RWPE2 (cell line): Measurements from ENCODE around the gene NAV2.
A peak's percentile ranks its signal among the peaks of the same experiment; 100 is the strongest.

Experiments
- ATAC-seq: fragments of 200-7000 bp; cut with Tn5 transposase; 3 replicates; pipeline ENCODE4 v1.9.1; 2021; ENCODE audit warnings: low read depth
- DNase-seq: peaks from one replicate; pipeline ENCODE4 v3.0.0-alpha.2; 2020; ENCODE audit warnings: low spot score
- H3K27ac ChIP-seq: fragments of 450-650 bp; 2 replicates; pipeline ENCODE4 v1.5.1; 2017; ENCODE audit warnings: mild to moderate bottlenecking; ENCODE audit not compliant: poor library complexity, severe bottlenecking
- H3K27me3 ChIP-seq: fragments of 250-450 bp; sonication (Bioruptor Pico); 2 replicates; pipeline ENCODE4 v1.5.1; 2021; ENCODE audit warnings: mild to moderate bottlenecking, moderate library complexity; ENCODE audit not compliant: insufficient read depth, poor library complexity, severe bottlenecking
- H3K36me3 ChIP-seq: fragments of 250-450 bp; sonication (Bioruptor Pico); 2 replicates; pipeline ENCODE4 v1.5.1; 2020; ENCODE audit warnings: low read depth, mild to moderate bottlenecking, moderate library complexity
- H3K4me1 ChIP-seq: fragments of 250-450 bp; sonication (Bioruptor Pico); 2 replicates; pipeline ENCODE4 v1.5.1; 2021; ENCODE audit warnings: mild to moderate bottlenecking, moderate library complexity; ENCODE audit not compliant: insufficient read depth, poor library complexity, severe bottlenecking
- H3K4me3 ChIP-seq: fragments of 250-450 bp; sonication (Bioruptor Pico); 2 replicates; pipeline ENCODE4 v1.5.1; 2021; ENCODE audit warnings: mild to moderate bottlenecking, moderate library complexity; ENCODE audit not compliant: severe bottlenecking
- H3K9me3 ChIP-seq: fragments of 250-450 bp; sonication (Bioruptor Pico); 2 replicates; pipeline ENCODE4 v1.5.1; 2021; ENCODE audit warnings: mild to moderate bottlenecking, moderate library complexity; ENCODE audit not compliant: severe bottlenecking
- TF ChIP-seq, protein P1 (sequence below): fragments of 450-650 bp; IDR thresholded peaks from one replicate; pipeline ENCODE4 v1.5.1; 2017; ENCODE audit warnings: mild to moderate bottlenecking, moderate library complexity; ENCODE audit not compliant: poor library complexity, severe bottlenecking

NAV2 gene

DNA sequence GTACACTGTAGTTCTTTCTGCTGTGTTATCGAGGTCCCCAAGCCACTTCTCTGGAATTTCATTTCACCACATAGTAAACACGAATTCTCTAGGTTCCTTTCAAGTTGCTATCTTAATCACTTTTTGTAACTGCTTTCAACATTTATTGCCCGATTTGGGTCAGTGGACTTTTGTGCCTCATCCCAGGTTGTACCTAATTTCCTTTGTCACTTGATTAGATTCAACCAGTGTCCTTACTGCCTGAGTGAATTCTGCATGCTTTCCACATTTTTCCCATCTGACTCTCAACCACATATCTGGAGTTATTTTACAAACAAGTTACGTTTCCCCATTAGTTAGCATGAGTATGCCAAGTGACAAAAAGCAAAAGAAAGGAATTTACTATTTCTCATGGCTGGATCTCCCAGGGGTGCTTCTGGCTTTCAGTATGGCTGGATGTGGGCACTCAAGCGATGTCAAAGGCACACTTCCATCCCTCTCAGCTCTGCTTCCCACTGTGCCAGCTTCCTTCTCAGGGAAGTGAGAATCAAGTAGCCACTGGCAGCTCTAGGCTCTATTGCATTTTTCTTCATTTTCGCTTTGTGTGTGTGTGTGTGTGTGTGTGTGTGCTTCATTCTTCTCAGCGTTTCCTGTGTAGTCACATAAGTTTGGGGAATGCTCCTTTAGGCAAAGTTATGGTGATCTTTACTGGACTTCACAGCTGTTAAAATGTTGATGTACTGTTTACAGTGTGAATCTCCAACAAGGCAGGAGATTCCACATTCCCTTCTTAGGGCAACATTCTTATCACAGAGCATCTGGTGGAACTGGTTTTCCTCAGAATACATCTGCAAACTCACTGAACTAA lies 318.7 kb downstream of the NAV2 start:
- Histone ChIP-seq H3K27me3 (no peaks in the 10 kb centered on the region), H3K4me3 (no peak overlapping the region), H3K4me1 (peaks cover 68% of the 10 kb centered on the region), H3K36me3 (peaks cover 3% of the 10 kb centered on the region; the same call in 1 of the 2 replicates), H3K9me3 (no peaks in the 10 kb centered on the region), H3K27ac (peak overlapping the region; percentile 61)
- ATAC-seq = no peak; the same call in 2 of the 3 replicates
- TF ChIP-seq, protein P1, sequence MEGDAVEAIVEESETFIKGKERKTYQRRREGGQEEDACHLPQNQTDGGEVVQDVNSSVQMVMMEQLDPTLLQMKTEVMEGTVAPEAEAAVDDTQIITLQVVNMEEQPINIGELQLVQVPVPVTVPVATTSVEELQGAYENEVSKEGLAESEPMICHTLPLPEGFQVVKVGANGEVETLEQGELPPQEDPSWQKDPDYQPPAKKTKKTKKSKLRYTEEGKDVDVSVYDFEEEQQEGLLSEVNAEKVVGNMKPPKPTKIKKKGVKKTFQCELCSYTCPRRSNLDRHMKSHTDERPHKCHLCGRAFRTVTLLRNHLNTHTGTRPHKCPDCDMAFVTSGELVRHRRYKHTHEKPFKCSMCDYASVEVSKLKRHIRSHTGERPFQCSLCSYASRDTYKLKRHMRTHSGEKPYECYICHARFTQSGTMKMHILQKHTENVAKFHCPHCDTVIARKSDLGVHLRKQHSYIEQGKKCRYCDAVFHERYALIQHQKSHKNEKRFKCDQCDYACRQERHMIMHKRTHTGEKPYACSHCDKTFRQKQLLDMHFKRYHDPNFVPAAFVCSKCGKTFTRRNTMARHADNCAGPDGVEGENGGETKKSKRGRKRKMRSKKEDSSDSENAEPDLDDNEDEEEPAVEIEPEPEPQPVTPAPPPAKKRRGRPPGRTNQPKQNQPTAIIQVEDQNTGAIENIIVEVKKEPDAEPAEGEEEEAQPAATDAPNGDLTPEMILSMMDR = no peak
- no peak for DNase-seq

DNA sequence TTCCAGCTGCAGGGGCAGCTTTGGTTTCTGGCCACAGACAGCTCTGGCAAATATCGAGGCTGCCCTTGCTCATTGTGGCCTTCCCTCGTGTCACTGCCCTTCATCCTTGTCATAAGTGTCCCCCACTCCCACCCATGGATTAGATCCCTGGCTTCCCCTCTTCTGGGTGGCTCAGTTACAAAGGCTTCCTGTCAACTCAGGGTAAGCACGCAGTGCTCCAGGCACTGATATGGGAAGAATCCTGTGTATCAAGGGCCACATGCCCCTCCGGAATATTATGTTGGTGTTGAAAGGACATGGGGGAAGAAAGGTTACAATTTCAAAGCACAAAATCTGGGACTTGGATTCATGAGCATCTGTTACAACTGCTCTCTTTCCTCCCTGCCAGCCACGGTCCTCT lies 319.5 kb downstream of the NAV2 start:
- Histone ChIP-seq H3K27ac (peak overlapping the region; percentile 61), H3K9me3 (no peaks in the 10 kb centered on the region), H3K4me1 (peaks cover 62% of the 10 kb centered on the region), H3K36me3 (peaks cover 8% of the 10 kb centered on the region), H3K27me3 (no peaks in the 10 kb centered on the region), H3K4me3 (no peak overlapping the region)
- ATAC-seq (no peak), DNase-seq (no peak)
- TF ChIP-seq, protein P1 = no peak

DNA sequence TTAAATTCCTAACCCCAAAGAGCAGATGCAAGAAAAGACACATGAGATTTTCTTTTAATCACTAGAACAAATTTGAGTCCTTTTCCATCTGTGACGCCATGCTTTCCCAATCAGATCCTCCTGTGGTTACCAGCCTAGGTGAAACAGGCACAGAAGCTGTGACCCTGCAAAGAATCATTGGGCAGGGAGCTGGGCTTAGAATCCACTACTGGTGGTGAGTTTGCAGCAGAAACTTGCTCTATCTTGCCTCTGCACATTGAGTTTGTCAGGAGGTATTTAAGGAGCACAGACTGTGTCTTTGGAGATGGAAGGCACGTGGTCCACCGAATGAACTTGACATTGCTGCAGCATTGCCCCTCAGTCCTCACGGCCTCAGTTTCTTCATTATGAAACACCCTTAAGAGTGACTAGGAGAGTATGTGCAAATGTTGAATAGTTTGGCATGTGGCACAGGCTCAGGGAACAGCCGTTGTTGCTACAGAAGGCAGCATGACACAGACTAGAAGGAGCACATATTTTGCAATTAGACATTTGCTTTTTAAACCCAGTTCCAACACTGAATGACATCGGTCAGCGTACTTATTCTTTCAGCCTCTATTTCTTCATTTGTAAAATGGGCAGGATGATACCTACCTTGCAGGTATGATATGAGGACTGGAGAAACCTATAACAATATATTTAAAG lies 320.1 kb downstream of the NAV2 start:
- DNase-seq (no peak), ATAC-seq (no peak)
- Histone ChIP-seq H3K36me3 (peaks cover 14% of the 10 kb centered on the region), H3K4me3 (no peak overlapping the region), H3K27me3 (no peaks in the 10 kb centered on the region), H3K9me3 (no peaks in the 10 kb centered on the region), H3K4me1 (peaks cover 60% of the 10 kb centered on the region), H3K27ac (peak overlapping the region; percentile 61)
- TF ChIP-seq, protein P1 = no peak

DNA sequence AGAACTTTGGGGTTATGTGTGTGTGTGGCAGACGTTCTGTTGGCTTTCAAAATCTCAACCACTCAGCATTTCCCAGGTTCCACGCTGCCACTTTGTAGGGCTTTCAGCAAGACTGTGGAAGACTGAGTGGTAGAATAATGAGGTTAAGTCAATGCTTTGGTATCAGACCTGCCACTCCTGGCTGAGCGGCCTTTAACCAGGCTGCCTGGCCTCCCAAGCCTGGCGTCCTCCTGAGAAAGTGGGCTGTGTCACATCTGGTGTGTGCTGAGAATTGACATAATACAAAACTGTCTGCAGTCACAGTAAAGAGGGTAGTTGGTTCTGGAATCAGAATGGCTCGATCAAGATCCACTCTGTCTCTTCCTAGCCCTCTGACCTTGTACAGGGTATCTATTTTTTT lies 321.2 kb downstream of the NAV2 start:
- peaks cover 24% of the 10 kb centered on the region for H3K36me3 ChIP-seq
- H3K27me3 ChIP-seq = no peaks in the 10 kb centered on the region
- DNase-seq (no peak), ATAC-seq (no peak)
- TF ChIP-seq, protein P1 = no peak
- peaks cover 50% of the 10 kb centered on the region for H3K4me1 ChIP-seq
- H3K27ac ChIP-seq = peak overlapping the region; percentile 78
- H3K9me3 ChIP-seq = no peaks in the 10 kb centered on the region
- no peak overlapping the region for H3K4me3 ChIP-seq
